GM21717 (cell line): ENCODE data around the gene TAF3.
A peak's percentile ranks its signal among the peaks of the same experiment; 100 is the strongest.

ENCODE experiments used
- ATAC-seq: cut with Tn5 transposase; IDR thresholded peaks from one replicate; pipeline ENCODE4 v1.9.1; 2021; ENCODE audit warnings: mild to moderate bottlenecking, moderate library complexity; ENCODE audit not compliant: unreplicated experiment

The TAF3 gene

DNA sequence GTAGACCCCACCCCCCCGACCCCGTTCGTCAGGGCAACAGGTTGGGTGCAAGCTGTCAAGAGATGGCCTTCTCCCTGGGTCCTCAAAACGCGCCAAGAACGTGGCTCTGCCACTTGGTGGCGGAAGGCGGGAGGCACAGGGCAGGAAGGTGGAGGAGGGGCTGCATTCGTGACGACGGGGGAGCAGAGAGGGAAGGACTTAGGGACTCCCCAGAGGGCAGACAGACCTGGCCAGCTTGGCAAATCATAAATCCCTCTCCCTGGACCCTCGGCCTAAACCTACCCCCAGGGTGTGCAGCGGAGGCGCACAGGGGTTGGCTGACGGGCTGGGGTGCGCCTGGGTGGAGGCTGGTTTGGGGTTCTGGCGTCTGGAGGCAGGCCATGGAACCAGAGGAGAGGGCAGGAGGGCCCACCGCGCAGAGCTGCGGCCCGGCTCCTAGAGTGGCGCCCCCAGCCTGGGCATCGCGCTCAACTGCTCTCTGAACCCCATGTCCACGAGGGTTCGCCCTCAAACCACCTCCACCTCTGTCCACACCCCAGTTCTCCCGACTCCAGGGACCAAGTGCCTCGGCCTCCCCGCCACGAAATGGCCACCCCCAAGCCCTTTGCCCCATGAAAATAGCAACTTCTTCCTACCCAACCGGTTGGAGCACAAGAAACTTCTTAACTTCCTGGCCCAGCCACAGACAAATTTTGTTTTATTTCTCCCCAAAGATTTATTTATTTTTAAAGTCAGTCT is 225.4 kb downstream of the TAF3 start:
- no peak for ATAC-seq

DNA sequence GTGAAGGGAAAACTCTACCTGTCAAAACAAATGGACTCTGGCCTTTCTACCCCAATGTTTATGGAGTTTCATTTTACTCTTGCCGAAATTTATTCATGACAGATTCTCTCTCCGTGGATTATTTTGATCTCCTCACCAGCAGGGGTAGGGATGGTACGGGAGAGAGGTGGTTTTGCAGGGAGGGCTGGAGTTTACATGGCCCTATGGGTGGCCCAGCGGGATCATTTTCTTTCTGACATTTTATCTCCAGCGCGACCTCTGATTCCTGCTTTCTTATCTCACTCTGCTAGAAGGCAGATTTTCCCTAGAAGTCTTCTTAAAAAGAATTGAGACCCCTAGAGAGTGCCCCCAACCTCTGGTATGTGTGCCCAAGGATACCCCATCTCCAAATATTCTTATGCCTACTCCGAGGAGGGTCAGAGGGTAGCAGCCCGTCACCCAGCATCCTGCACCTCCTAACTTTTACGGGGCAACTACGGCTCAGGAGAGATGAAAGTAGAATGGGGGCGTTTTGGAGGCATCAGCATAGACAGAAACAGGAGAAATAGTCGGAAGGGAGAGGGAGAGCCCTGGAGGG is 226.1 kb downstream of the TAF3 start:
- ATAC-seq = no peak

DNA sequence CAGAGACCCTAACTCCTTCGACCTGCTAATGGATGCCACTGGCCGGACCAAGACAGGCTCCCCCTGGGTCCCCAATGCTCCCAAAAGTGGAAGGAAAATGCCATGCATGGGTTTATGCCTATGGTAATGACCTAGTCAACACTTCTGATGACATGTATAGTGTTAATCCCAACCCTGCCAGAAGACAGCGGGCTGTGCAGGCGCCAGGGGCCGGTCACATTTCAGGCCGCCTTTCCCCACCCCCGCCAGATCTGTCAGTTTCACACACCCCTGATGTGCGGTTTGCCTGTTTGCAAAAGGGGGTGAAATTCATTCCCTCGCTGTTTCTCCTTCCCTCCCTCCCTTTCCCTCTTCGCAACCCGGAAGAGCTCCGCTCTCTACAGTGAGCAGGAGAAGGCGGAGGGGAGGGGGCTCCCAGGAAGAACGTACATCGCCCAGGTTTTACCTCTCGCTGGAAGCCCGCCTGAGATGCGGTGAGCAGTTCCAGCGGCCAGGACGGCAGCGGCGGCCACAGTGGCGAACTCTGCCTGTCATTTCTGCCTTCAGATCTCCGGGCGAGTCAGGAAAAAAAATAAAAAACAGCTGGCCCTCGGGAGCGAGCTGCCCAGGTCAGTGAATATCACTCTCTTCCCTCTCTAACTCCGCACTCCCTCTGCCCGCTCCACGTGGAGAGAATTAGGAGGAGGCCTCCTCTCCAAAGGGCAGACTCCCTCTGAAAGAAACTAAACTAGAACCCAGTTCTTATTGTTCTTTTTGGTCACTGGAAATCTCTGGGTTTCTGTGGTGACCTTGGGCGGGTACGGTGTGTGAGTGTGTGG is 226.8 kb downstream of the TAF3 start:
- no peak for ATAC-seq

DNA sequence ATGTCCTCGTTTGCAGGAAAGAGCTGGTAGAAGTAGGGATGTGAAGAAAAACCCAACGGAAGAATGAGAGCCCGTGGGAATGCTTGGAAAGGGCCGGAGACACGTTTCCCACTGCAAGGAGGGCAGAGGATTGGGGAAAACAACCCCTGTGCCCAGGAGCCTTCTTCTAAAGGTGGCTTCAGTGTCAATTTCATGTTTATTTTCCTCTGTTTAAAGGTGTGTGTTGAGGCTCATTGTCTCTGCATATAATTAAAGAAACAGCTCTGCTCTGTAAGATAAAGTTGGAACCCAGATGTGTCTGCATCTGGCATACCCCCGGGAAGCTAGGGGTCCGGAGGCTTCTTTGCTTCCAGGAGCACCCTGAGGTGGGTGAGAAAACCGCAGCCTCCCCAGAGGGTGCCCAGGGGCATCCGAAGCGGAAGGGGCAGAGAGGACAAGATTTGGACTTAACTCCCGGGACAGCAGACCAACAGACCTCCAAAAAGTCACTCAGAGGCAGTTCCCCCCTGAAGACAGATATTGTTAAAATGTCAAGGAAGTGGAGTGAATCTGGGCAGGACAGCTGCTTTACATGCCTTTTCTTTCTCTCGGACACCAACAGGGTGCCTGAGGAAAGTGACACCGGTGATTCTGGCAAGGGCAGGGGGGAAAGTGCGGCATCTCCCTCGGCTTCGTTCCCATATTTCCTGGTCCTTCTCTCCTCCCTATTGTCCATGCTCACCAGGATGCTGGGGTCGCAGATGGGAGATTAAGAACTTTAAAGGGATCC is 227.6 kb downstream of the TAF3 start:
- ATAC-seq = no peak

DNA sequence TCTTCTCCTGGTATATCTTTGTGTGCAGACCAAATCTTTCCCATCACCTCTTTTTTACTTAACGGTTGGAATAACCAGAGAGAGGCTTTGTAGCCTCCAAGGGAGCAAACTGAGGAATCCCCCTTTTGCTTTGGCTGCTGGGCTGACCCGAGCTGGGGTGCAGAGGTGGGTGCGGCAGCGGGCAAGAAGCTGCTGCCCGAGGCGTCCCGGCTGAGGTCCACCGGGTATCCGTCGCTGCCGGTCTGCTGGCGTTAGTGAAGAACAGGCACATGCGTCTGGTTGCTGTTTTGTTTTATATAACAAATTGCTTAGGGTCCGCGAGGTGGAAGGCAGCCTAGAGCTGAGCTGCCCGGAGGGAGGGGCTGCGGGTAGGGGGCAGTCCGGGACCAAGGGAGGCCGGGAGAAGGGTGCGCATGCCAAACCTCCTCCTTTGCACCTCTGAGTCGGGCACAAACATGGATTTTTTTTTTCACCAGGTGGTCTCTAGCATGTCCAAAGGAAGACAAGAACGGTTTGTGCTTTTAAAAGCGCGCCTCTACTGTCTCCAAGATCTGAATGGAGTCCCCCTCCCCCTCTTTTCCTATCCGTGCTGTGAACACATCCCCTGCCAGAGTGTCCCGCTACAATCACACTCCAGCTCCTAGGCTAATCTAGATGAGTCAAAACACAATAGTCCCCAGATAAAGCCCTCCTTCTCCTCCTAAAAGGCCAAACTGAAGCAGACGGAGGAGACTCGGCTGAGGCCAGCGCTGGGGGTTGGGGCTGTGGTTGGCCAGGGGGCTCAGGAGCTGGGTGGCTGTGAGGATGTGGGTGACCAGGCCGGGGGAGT is 229.4 kb downstream of the TAF3 start:
- no peak for ATAC-seq

DNA sequence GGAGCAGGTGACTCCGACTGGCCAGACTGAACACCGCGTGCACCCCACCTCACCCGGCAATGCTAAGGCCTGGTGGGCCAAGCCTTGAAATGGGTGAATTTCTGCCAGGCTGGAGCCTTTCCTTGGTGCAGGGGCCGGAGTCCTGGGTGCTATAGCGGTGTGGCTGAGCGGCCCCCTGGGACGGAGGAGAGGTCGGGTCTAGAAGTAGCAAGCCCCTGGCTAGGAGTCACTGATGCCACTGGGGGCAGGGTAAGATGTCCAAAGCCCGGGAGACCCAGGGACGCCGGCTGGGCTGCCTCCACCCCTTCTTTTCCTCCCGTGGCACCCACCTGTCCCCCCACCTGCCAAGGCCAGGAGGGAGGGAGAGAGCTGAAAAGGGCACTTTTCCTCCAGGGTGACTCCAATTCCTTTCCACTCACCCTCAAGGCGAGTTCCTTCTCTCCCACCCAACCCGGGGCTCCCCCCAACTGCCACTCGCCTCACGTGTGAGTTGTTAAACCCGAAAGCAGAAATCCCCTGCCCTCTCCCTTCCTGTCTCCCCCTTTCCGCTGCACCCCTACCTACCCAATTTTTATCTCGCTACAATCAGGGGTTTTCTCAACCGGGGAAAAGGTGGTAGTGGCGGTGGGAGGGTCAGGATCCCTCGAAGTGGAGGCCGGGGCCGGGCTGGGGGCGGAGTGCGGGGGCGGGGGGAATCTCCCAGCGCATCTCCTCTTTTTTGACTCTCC is 230.1 kb downstream of the TAF3 start:
- no peak for ATAC-seq

DNA sequence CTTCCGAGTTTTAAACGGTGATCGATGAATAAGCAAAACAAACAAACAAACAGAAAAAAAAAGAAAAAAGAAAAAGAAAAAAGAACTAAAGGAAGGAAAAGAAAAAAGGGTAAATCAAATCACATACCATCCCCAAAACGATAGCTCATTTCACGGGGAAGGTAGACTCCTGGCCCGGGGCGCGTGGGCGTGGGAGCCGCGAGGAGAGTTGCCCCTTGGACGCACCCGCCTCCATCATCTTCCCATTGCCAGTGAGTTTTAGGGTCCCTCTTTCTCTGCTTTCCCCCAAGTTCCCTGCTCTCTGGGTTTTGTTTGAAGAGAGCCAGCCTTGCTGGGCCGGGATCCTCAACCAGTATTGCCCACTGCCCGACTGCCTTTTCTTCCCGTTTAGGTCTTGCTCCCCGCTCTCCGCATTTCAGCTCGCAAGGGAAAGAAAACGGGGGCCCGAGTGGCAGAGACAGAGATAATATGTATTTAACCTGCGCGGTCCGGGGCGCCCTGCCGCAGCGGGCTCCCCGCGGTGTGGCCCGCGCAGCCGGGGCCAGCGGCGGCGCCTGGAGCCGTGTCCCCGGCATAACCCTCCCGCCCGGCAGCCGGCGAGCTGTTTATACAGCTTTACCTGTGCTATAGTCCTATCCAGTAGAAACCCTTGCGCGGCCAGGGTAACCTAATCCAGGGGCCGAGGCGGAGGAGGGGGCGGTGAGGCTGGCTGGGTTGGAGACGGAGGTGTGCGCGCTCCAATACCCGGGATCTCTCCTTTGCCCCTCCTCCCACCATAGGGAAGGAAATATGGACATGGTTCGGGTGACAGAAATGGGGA is 230.9 kb downstream of the TAF3 start:
- no peak for ATAC-seq

DNA sequence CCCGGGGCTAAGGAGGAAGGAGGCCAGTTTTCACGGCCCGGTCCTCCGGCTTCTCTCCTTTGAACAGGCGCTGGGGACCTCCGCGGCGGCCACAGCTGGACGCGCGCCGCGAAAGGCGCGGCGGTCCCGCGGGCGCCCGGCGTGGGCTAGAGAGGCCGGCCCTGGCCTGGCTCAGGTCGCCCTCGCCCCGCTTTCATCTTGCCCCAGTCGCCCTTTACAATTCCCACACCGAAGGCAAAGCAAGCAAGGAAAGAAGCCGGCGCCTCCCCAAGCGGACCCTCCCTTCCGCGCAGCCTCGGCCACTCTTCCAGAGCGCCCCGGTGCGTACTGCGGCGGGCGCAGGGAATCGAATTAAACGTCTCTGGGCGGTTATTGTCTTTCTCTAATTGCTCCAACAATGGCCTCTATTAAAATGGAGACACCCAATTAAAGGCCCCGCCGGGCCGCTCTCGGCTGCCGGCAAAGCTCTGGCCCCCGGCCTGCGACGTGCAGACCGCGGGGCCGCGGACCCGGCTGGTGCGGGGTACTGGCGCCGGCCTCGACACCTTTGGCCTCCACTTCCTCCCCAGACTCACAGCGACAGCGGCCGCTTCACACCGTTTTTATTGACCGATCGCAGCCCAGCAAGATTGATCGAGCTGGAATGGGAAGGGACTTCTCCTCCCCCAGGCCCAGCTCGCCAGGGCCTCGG is 231.7 kb downstream of the TAF3 start:
- no peak for ATAC-seq

DNA sequence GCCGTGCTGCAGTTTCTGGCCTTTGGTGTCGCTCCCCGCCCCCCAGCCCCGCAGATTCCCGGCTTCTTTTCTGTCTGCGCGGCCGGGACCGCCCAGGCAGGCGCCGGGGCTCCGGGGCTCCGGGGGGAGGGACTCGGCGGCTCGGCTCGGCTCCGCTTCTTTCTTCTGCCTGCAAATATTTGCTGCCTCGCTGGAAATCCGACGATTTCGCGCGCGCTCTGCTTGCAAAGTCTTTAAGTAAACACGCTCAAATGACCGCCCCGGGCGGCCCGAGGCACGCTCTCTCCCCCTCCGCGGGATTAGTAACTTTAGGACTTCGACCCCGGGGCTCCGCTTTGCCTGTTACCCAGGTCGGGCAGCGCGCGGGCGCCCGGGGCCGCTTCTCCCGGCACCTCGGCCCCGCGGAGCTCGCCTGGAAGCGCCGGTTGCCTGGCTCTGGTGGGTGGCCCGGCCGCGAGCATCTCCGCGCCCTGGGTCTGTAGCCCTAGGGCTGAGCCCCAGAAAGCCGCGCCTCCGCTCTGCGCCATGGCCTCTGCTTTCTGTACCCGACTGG is 232.3 kb downstream of the TAF3 start:
- ATAC-seq = no peak

DNA sequence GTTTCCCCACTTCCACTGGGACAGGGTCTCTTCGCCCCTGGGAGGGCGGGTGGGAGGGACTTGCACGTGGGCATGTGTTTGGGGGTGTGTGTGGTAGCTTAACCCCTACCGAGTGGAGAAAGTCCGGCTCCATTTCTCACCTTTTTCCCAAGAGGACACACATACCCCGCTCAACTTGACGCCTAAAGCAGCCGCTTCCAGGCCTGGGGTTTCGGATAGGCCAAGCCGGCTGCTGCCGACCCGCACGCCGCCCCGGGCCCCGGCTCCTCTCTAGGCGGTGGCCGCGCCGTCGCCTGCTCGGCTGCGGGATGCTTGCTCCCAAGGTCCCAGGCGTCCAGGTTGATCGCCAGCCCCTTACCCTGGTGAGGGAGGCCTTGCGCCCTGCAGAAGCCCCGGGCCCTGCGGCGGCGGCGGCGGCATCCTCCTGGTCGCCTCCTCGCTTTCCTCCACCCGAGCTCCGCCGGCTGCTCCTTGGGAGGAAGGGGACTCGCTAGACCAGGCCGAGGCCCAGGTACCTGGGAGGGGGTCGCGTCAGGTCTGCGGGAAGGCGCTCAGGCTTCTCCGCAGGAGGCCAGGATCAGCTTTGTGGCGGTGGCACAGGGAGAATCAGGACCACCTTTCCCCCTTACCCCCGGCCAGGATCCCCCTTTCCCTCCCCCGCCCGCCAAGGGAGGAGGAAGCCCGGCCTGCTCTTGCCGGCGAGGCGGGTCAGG is 233.0 kb downstream of the TAF3 start:
- no peak for ATAC-seq

DNA sequence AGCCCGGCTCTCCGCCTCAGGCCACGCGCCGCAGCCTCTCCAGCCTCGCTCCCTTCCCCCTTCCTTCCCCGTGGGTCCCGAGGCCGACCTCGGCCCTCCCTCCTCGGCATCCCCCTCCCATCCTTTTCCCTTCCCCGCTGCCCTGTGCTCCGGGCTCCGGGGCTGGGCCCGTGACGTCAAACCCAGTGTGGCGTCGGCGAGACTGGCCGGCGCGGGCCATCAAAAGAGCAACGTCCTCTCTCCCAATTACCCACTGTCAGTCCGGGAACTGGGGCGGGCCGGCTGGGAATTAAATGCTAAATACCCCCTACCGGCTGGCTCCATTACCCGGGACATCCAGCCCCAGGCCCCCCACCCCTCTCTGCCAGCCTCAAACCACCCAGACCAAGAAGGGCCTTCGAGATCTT is 233.5 kb downstream of the TAF3 start:
- no peak for ATAC-seq

DNA sequence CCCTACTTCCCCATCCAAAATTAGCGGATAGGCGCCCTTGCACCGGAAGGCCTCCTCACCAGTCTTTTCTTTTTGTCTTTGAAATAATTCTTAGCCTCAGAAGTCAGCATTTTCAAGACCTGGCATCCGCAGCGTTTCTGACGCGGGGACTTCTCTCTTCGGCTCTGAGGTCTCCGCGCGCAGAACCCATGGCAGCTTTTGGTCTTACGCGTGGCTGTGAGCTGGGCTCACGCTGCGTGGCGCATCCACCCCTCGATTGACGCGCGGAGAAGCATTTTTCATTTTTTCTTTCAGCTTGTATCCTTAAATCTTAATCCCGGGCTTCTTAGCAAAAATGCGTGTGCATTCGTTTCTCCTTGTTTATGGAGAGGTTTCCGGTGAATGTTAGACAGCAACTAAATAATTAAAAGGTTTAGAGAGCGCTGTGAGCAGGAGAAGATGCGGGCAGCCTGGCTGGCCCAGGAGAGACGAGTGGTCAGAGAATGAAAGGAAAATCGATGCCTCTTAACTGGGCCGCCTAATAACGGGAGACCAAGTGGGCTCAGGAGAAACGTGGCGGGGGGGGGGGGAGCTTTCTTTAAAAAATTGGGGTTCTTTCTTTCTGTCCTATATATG is 234.1 kb downstream of the TAF3 start:
- ATAC-seq = no peak

DNA sequence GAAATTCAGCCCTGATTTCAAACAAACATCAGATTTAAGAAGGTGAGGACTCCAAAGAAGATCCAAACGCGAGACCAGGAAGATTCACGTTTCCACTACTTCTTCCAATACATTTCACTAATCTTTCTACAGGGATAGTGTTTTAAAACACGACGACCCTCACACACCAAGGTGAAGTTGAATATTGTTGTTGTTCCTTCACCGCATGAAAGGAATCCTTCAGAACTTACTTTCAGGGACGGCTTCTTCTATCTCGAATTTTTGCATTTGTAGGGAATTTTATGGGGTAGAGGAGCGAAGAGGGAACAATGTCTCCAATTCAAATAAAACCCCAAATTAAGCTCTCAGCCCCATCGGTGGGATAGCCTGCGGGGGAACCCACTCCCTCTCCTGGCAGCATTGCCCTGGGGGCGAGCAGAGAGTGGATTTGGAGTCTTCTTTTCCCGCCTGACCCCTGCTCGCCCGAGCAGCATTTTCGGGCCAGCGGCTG is 234.7 kb downstream of the TAF3 start:
- no peak for ATAC-seq

DNA sequence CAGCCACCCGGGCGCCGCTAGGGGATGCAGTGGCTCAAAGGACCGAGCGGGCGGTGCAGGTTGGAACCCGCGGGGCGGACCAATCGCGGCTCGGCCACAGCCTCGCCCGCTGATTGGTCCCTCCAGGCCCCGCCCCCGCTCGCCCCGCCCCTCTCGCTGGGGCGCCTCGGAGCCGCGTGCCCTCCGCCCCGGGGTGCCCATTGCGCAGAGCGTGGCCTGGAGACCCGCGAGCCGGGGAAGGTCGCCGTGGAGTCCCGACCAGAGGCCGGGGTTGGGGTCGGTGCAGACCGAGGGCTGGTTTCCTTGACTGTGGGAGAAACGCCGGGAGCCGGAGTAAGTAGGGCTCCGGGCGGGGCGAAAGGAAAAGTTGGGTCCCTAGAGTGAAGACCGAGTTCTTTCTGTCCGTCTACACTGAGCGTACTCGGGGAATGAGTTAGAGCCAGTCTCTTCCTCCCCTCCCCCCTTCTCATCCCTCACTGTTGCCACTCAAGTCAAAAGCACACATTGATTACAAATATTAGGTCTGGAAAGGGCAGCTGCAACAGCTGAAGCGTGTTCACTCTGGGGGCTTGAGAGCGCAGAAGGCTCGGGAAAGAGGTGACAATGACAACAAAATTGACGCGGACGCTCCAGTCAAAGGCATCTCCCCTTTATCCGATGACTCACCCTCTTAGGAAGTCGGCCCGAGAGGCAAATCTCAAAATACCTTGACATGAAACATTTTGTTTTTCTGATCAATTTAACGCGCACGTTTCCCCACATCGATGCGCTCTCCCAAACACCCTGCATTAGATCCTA is 235.3 kb downstream of the TAF3 start:
- peak; percentile 71 for ATAC-seq

DNA sequence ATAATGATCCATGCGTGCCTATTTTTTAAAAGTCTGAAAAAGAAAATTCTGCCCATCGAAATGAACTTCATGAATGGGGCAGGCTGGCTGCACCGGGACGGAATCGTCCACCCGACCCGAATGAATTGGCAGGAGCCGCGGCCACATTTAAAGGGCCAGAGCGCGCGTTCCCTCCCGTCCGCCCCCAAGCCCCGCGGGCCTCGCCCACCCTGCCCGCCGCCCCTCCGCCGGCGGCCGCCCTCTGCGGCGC is 235.9 kb downstream of the TAF3 start:
- ATAC-seq = peak; percentile 6
